HL-60/S4 (cell line): ENCODE results near the gene MACROD1.
"Not testable (repeated sequence)": the region's sequence is repeated elsewhere in the genome, so short reads cannot be mapped to it uniquely, and the experiment has no call there.

Experiments
- in situ Hi-C: fragments of 300-500 bp; cut with MboI; formaldehyde crosslinking; loops from 2 replicates; pipeline ENCODE4 v1.14.3; 2022; ENCODE audit warnings: low sequenced_read_pairs

MACROD1 gene

GRCh38 chr11:63978551-63979239 is 187.2 kb downstream of the MACROD1 start:
- in situ Hi-C loops, result no loop called here

GRCh38 chr11:63974259-63975143 is 191.4 kb downstream of the MACROD1 start, which contains the start of gene COX8A:
Gene COX8A, plus strand, starts transcription at chr11:63974620. Its CDS starts 61 bp downstream, at chr11:63974681.
- in situ Hi-C loops, result no loop called here

GRCh38 chr11:63973912-63974258 is 192.0 kb downstream of the MACROD1 start:
- in situ Hi-C loops, result not testable (repeated sequence)

GRCh38 chr11:63970902-63971301 is 195.0 kb downstream of the MACROD1 start:
- in situ Hi-C loops, result no loop called here

GRCh38 chr11:63969461-63969860 is 196.5 kb downstream of the MACROD1 start:
- in situ Hi-C loops, result no loop called here

- in situ Hi-C loops, result no loop called here
Measured at GRCh38 chr11:63966444-63966843, 199.5 kb downstream of the MACROD1 start.

- in situ Hi-C loops, result not testable (repeated sequence)
Measured at GRCh38 chr11:63963895-63964294, 202.0 kb downstream of the MACROD1 start.

GRCh38 chr11:63961608-63962412 is 204.1 kb downstream of the MACROD1 start:
- in situ Hi-C loops, result no loop called here

- in situ Hi-C loops, result no loop called here
Measured at GRCh38 chr11:63958008-63958407, 207.9 kb downstream of the MACROD1 start.

- in situ Hi-C loops, result no loop called here
Measured at GRCh38 chr11:63952570-63952969, 213.3 kb downstream of the MACROD1 start.

- in situ Hi-C loops, result no loop called here
Measured at GRCh38 chr11:63951779-63952536, 214.0 kb downstream of the MACROD1 start.
